SJCRH30 (cell line): ENCODE results near the gene SNX27. TPM values are rescaled to one million over a fixed set of nuclear protein-coding genes. Genes with fewer than 3 reads are reported as not detected.
A peak's percentile ranks its signal among the peaks of the same experiment; 100 is the strongest.
"Not testable (repeated sequence)": the region's sequence is repeated elsewhere in the genome, so short reads cannot be mapped to it uniquely, and the experiment has no call there.

ENCODE experiments used
- DNase-seq, 2 experiments: peaks; one replicate each; pipeline ENCODE4 v3.0.0-alpha.2; 2015 to 2020
- H3K27ac ChIP-seq: fragments of 250-450 bp; sonication (Bioruptor Pico); 2 replicates; pipeline ENCODE4 v1.5.1; 2020; ENCODE audit warnings: mild to moderate bottlenecking, moderate library complexity
- H3K27me3 ChIP-seq: fragments of 250-450 bp; sonication (Bioruptor Pico); 2 replicates; pipeline ENCODE4 v1.5.1; 2020; ENCODE audit warnings: mild to moderate bottlenecking, moderate library complexity
- H3K36me3 ChIP-seq: fragments of 250-450 bp; sonication (Bioruptor Pico); 2 replicates; pipeline ENCODE4 v1.5.1; 2020; ENCODE audit warnings: mild to moderate bottlenecking, moderate library complexity
- H3K4me1 ChIP-seq: fragments of 250-450 bp; sonication (Bioruptor Pico); 2 replicates; pipeline ENCODE4 v1.5.1; 2020; ENCODE audit warnings: mild to moderate bottlenecking, moderate library complexity
- H3K4me3 ChIP-seq: fragments of 250-450 bp; sonication (Bioruptor Pico); 2 replicates; pipeline ENCODE4 v1.5.1; 2020; ENCODE audit warnings: mild to moderate bottlenecking, moderate library complexity
- H3K9me3 ChIP-seq: fragments of 250-450 bp; sonication (Bioruptor Pico); replicated peaks from 2 replicates; pipeline ENCODE4 v1.5.1; 2020; ENCODE audit warnings: mild to moderate bottlenecking, moderate library complexity
- total RNA-seq: library from RNA; depleted of rRNA; stranded (reverse); fragments of >200 nt; shearing (Covaris generic); gene quantifications from 2 replicates; pipeline ENCODE4 v1.2.3, GENCODE V29; 2014

Gene SNX27
- total RNA-seq, 1 experiment from 2014 or later: 28.9 TPM

DNA sequence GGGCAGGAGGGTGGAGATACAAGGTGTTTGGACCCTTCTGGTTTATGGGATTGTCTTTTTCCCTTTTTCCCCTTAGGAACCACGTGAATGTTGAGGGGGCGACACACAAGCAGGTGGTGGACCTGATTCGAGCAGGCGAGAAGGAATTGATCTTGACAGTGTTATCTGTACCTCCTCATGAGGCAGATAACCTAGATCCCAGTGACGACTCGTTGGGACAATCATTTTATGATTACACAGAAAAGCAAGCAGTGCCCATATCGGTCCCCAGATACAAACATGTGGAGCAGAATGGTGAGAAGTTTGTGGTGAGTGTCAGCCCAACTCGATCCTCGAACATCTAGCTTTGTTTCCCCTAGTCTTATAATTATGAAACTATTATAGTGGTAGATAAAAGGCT lies 27.0 kb downstream of the SNX27 start:
- Histone ChIP-seq H3K4me1 (peaks cover 8% of the 10 kb centered on the region; the same call in 1 of the 2 replicates), H3K9me3 (no peaks in the 10 kb centered on the region; the same call in 1 of the 2 replicates), H3K36me3 (peaks cover 6% of the 10 kb centered on the region), H3K27me3 (no peaks in the 10 kb centered on the region), H3K27ac (no peak overlapping the region), H3K4me3 (no peak overlapping the region)
- DNase-seq: no peak

DNA sequence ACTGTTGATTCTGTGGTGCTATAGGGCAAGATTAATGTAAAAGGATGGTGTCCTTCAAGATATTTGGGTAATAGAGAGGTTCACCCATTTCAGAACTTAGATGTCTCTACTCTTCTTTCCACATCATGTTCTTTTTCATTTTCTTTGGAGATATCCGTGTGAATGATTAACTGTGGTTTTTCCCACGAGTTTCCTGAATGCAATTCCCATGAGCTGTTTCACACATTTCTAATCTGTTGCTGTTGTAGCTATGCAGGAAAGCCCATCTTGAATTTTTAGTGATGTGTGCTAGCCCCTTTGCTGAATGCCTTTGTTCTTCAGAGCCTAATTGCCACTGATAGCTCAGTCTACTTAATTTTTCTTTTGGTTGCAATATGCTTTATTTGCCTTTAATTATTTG lies 27.6 kb downstream of the SNX27 start:
- H3K4me1 ChIP-seq: peaks cover 8% of the 10 kb centered on the region; the same call in 1 of the 2 replicates
- no peak overlapping the region for H3K27ac ChIP-seq
- no peak for DNase-seq
- no peak overlapping the region for H3K4me3 ChIP-seq
- H3K36me3 ChIP-seq: peaks cover 6% of the 10 kb centered on the region; the same call in 1 of the 2 replicates
- no peaks in the 10 kb centered on the region; the same call in 1 of the 2 replicates for H3K9me3 ChIP-seq
- H3K27me3 ChIP-seq: no peaks in the 10 kb centered on the region

DNA sequence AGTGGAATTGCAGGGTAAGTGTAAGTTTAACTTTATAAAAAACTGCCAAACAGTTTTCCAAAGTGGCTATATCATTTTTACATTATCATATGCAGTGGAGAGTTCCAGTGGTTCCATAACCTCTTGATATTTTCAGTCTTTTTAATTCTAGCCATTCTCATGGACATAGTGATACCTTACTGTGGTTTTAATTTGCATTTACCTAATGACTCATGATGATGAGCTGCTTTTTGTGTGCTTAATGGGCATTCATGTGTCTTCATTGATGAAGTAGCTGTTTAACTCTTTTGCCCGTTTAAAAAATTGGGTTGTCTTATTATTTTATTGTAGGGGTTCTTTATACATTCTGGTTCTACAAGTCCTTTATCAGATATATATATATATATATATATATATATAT lies 29.4 kb downstream of the SNX27 start:
- H3K4me3 ChIP-seq: no peak overlapping the region
- H3K36me3 ChIP-seq: peaks cover 6% of the 10 kb centered on the region; the same call in 1 of the 2 replicates
- no peak for DNase-seq
- H3K4me1 ChIP-seq: peaks cover 8% of the 10 kb centered on the region; the same call in 1 of the 2 replicates
- no peaks in the 10 kb centered on the region for H3K27me3 ChIP-seq
- H3K9me3 ChIP-seq: no peaks in the 10 kb centered on the region
- H3K27ac ChIP-seq: no peak overlapping the region

DNA sequence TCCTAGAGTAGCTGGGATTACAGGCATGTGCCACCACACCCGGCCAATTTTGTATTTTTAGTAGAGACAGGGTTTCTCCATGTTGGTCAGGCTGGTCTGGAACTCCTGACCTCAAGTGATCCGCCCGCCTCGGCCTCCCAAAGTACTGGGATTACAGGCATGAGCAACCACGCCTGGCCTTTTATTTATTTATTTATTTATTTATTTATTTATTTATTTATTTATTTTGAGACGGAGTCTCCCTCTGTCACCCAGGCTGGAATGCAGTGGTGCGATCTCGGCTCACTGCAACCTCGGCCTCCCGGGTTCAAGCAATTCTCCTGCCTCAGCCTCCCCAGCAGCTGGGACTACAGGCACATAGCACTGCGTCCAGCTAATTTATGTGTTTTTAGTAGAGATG lies 31.2 kb downstream of the SNX27 start:
- H3K4me3 ChIP-seq: not testable (repeated sequence)

DNA sequence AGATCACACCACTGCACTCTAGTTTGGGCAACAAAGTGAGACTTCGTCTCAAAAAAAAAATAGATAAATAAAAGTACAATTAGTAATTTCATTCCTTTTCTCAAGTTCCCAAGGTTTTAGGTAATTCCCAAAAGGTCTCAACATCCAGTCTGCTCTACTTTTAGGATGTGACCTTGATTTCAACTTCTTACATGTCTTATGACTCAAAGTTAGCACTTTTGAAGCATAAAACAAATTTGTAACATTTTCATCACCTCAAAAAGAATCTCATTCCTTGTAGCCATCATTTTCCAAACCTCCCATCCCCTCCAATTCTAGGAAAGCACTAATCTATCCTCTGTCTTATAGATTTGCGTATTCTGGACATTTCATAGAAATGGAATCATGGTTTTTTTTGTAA lies 32.2 kb downstream of the SNX27 start:
- no peaks in the 10 kb centered on the region for H3K27me3 ChIP-seq
- no peak for DNase-seq
- no peak overlapping the region for H3K4me3 ChIP-seq
- no peaks in the 10 kb centered on the region; the same call in 1 of the 2 replicates for H3K4me1 ChIP-seq
- H3K9me3 ChIP-seq: no peaks in the 10 kb centered on the region
- no peak overlapping the region for H3K27ac ChIP-seq
- H3K36me3 ChIP-seq: peaks cover 6% of the 10 kb centered on the region; the same call in 1 of the 2 replicates

More for the DNA sequence above, 31.2 kb downstream of the SNX27 start:
- not testable (repeated sequence) for H3K27me3 ChIP-seq, H3K9me3 ChIP-seq, DNase-seq, H3K4me1 ChIP-seq, H3K36me3 ChIP-seq, H3K27ac ChIP-seq

DNA sequence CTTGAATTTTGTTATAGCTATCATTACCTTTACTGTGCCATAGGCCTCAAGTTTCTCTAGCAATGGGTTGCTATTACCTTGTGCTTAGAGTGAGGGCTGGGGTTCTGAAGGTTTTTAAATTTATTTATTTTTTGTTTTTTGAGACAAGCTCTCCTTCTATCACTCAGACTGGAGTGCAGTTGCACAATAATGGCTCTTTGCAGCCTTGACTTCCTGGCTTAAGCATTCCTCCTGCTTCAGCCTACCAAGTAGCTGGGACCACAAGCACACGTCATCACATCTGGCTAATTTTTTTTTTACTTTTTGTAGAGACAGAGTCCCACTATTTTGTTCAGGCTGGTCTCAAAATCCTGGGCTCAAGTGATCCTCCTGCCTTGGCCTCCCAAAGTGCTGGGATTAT lies 41.5 kb downstream of the SNX27 start:
- no peak for DNase-seq
- H3K4me1 ChIP-seq: no peaks in the 10 kb centered on the region
- peaks cover 9% of the 10 kb centered on the region; the same call in 1 of the 2 replicates for H3K36me3 ChIP-seq
- no peak overlapping the region for H3K4me3 ChIP-seq
- H3K27me3 ChIP-seq: no peaks in the 10 kb centered on the region
- no peak overlapping the region for H3K27ac ChIP-seq
- no peaks in the 10 kb centered on the region for H3K9me3 ChIP-seq

DNA sequence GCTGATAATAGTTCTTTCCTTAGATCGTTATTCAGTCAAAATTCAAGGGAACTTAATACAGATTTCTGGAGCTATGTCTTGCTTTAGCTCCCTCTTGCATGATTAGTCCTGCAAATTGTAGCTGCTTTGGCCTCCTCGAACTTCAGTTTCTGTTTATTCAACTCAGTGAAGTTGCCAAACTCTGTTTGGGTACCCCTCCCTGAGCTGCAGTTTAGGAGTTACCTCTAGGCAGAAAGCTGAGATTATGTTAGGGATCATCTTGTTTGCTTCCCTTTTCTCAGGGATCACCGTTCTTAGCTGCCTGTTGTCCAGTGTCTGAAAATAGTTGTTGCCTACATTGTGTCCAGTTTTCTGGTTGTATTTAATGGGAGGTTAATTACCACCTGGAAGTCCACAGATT lies 43.5 kb downstream of the SNX27 start:
- Histone ChIP-seq H3K36me3 (peaks cover 7% of the 10 kb centered on the region; the same call in 1 of the 2 replicates), H3K4me3 (no peak overlapping the region), H3K27ac (no peak overlapping the region), H3K4me1 (no peaks in the 10 kb centered on the region), H3K27me3 (no peaks in the 10 kb centered on the region), H3K9me3 (no peaks in the 10 kb centered on the region)
- no peak for DNase-seq

DNA sequence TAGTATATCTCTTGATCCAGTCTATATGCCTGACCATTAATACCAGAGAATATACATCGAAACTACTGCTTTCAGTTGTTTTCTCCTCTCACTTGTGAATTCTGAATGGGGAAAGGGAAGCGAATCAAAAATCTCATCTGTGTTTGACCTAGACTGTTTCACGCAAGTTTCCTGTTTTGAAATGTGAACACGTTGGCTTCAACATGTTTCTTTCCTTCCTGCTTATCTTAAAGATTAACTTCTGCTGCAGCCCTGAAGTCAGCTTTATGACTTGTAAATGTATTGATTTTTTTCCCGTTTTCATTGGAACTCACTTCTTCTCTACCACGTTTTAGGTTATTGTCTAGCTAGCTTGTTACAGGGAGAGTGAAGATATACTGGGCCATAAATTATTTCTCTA lies 49.9 kb downstream of the SNX27 start:
- Histone ChIP-seq H3K4me3 (no peak overlapping the region), H3K4me1 (no peaks in the 10 kb centered on the region), H3K9me3 (no peaks in the 10 kb centered on the region), H3K27ac (no peak overlapping the region), H3K36me3 (peaks cover 13% of the 10 kb centered on the region), H3K27me3 (no peaks in the 10 kb centered on the region)
- no peak for DNase-seq

DNA sequence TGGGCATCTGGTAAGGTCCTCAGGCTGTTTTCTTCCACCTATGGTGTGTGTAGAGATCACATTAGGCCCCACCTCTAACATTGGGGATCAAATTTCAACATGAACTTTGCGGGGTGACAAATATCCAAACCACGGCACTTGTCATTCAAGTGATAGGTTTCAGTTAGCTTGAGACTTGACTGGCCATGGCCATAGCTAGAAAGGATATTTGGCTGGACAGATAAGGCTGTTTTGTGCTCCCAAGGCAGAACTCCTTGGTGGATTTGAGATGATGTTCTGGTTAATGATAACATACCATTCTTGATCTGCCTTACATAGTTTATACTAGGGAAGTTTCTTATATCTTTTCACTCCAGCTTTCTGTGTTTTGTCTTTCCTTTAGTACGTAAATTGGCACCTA lies 56.2 kb downstream of the SNX27 start:
- Histone ChIP-seq H3K27me3 (no peaks in the 10 kb centered on the region), H3K4me3 (no peak overlapping the region), H3K9me3 (no peaks in the 10 kb centered on the region), H3K36me3 (peaks cover 17% of the 10 kb centered on the region), H3K27ac (no peak overlapping the region), H3K4me1 (no peaks in the 10 kb centered on the region)
- DNase-seq: no peak

DNA sequence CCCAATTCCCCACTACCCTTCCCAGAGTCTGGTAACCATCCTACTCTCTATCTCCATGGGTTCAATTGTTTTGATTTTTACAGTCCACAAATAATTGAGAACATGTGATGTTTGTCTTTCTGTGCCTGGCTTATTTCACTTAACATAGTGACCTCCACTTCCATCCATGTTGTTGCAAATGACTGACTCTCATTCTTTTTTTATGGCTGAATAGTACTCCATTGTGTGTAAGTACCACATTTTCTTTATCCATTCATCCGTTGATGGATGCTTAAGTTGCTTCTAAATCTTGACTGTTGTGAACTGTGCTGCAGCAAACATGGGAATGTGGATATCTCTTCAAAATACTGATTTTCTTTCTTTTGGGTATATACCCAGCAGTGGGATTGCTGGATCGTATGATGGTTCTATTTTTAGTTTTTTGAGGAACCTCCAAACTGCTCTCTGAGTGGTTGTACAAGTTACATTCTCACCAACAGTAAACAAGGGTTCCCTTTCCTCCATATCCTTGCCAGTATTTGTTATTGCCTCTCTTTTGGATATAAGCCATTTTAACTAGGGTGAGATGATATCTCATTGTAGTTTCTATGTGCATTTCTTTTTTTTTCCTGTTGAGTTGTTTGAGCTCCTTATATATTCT lies 58.3 kb downstream of the SNX27 start:
- H3K4me1 ChIP-seq, H3K27ac ChIP-seq, H3K36me3 ChIP-seq, H3K27me3 ChIP-seq, DNase-seq, H3K4me3 ChIP-seq, H3K9me3 ChIP-seq: not testable (repeated sequence)

DNA sequence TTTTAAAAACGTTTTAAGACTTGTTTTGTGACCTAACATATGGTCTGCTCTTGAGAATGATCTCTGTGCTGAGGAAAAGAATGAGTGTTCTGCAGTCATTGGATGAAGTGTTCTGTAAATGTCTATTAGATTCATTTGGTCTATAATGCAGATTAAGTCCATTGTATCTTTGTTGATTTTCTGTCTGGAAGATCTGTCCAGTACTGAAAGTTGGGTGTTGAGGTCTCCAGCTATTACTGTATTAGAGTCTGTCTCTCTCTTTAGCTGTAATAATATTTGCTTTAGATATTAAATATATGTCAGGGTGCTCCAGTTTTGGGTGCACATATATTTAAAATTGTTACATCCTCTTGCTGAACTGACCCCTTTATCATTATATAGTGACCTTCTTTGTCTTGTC lies 61.6 kb downstream of the SNX27 start:
- H3K36me3 ChIP-seq: peaks cover 7% of the 10 kb centered on the region; the same call in 1 of the 2 replicates
- no peak for DNase-seq

DNA sequence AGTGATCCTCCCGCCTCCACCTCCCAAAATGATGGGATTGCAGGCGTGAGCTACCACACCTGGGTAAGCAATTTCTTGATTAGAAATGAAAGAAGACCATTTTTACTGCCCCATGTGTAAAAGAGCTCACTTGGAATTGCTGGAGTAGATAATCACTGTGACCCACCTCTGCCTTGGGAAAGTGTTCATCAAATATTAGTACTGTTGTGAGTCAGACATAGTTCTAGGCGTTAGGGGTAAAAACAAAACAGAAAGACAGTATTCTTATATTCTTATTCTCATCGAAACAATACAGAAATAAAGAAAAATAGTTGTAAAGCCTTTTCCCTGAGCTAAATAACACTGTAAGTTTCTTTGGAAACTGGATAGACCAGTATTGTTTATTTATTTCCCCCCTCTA lies 68.5 kb downstream of the SNX27 start:
- no peak overlapping the region for H3K4me3 ChIP-seq
- no peaks in the 10 kb centered on the region for H3K9me3 ChIP-seq
- peaks cover 7% of the 10 kb centered on the region for H3K36me3 ChIP-seq
- H3K4me1 ChIP-seq: peaks cover 5% of the 10 kb centered on the region
- no peak for DNase-seq
- no peaks in the 10 kb centered on the region for H3K27me3 ChIP-seq
- peak overlapping the region; percentile 23; the same call in 1 of the 2 replicates for H3K27ac ChIP-seq

More for the DNA sequence above, 61.6 kb downstream of the SNX27 start:
- H3K27me3 ChIP-seq: no peaks in the 10 kb centered on the region
- no peak overlapping the region for H3K4me3 ChIP-seq
- no peaks in the 10 kb centered on the region for H3K9me3 ChIP-seq
- H3K4me1 ChIP-seq: no peaks in the 10 kb centered on the region
- no peak overlapping the region for H3K27ac ChIP-seq

DNA sequence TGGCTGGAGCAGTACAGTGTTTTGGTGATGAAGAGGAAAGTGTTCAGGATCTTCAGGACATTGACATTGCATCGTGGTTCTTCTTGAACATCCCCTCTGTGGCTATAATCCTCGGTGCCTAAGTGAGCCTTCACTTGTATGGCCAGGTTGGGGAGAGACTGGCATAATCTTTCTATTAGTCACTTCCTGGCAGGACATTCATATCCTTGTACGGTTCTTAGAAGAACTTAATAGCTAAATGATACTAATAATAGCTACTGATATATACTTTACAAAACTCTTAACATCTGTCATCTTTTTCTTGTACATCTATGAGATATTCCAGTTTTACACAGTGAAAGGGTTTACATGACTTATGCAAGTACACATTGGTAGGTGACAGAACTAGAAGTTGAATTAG lies 69.0 kb downstream of the SNX27 start:
- H3K9me3 ChIP-seq: no peaks in the 10 kb centered on the region
- DNase-seq: peak in 1 of 2 experiments; percentile 21
- no peaks in the 10 kb centered on the region for H3K27me3 ChIP-seq
- H3K4me1 ChIP-seq: peaks cover 5% of the 10 kb centered on the region
- H3K4me3 ChIP-seq: no peak overlapping the region
- peak overlapping the region; percentile 23; the same call in 1 of the 2 replicates for H3K27ac ChIP-seq
- peaks cover 7% of the 10 kb centered on the region for H3K36me3 ChIP-seq

DNA sequence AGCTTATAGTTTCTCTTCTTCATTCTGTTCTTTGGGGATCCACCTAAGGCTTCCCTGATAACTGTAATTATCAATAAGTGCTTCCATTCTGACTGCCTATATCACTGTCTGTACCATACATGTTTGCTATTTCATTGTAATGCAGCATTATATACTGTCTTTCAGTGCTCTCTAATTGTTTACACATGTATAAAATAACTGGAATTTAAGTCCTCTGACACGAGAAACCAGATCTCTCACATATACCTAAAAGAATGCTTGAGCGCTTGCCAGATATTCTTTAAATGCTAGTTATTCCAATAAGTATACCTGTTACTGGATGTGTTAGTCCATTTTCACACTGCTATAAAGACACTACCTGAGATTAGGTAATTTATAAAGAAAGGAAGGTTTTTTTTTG lies 70.1 kb downstream of the SNX27 start:
- H3K27me3 ChIP-seq: no peaks in the 10 kb centered on the region
- no peaks in the 10 kb centered on the region for H3K9me3 ChIP-seq
- no peak overlapping the region for H3K4me3 ChIP-seq
- no peak overlapping the region for H3K27ac ChIP-seq
- peaks cover 5% of the 10 kb centered on the region for H3K4me1 ChIP-seq
- H3K36me3 ChIP-seq: peaks cover 7% of the 10 kb centered on the region
- DNase-seq: no peak

DNA sequence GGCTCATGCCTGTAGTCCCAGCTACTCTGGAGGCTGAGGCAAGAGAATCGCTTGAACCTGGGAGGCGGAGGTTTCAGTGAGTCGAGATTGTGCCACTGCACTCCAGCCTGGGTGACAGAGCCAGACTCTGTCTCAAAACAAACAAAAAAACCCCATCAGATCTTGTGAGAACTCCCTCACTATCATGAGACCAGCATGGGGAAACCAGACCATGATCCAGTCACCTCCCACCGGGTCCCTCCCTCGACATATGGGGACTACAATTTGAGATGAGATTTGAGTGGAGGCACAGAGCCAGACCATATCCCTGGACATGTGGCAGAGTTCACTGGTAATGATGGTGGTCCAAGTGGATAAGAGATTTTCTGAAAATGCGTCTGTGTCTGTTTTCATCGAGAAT lies 71.1 kb downstream of the SNX27 start:
- H3K4me3 ChIP-seq, H3K27ac ChIP-seq, H3K27me3 ChIP-seq, H3K4me1 ChIP-seq, H3K36me3 ChIP-seq, H3K9me3 ChIP-seq, DNase-seq: not testable (repeated sequence)

DNA sequence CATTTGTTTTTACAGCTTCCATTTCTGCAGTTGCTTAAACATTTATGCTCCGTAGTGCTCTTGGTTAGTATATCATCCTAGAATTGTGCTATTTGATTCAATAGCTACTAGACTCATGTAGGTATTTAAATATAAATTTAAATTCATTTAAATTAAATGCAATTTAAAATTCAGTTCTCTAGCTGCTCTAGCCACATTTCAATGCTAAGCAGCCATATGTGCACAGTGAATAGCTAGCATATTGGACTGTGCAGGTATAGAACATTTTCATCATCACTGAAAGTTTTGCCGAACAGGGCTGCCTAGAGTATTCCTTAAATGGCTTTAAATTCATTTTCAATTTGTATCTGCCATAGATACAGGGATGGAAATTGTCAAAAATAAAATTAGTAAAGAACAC lies 72.3 kb downstream of the SNX27 start:
- no peak for DNase-seq
- Histone ChIP-seq H3K4me3 (no peak overlapping the region), H3K9me3 (no peaks in the 10 kb centered on the region), H3K4me1 (peaks cover 5% of the 10 kb centered on the region), H3K36me3 (peaks cover 7% of the 10 kb centered on the region), H3K27me3 (no peaks in the 10 kb centered on the region), H3K27ac (no peak overlapping the region)
